Smooth muscle cell (in vitro differentiated cells): ENCODE results near the gene UBR2. TPM values are rescaled to one million over a fixed set of nuclear protein-coding genes. Genes with fewer than 3 reads are reported as not detected.

ENCODE experiments used
- DNase-seq: peaks from one replicate; lab custom pipeline; 2025; ENCODE audit not compliant: unreplicated experiment; lab: John Stamatoyannopoulos, UW
- H2AFZ ChIP-seq: fragments of 200-600 bp; sonication (generic); 2 replicates; pipeline ENCODE4 v1.6.0; 2016; ENCODE audit warnings: antibody characterized with exemption, low read depth, mild to moderate bottlenecking
- H3F3A ChIP-seq: fragments of 200-600 bp; sonication (generic); 2 replicates; pipeline ENCODE4 v1.6.0; 2017; ENCODE audit warnings: antibody characterized with exemption, low read depth
- H3K27ac ChIP-seq: fragments of 200-600 bp; sonication (generic); 2 replicates; pipeline ENCODE4 v1.5.1; 2016; ENCODE audit warnings: low read depth, mild to moderate bottlenecking
- H3K27me3 ChIP-seq: fragments of 200-600 bp; sonication (generic); 2 replicates; pipeline ENCODE4 v1.6.1; 2016; ENCODE audit warnings: low read depth, mild to moderate bottlenecking
- H3K36me3 ChIP-seq: fragments of 200-600 bp; sonication (generic); 2 replicates; pipeline ENCODE4 v1.5.1; 2016; ENCODE audit warnings: low read depth
- H3K4me1 ChIP-seq: fragments of 200-600 bp; sonication (generic); 2 replicates; pipeline ENCODE4 v1.5.1; 2016; ENCODE audit warnings: low read depth
- H3K4me2 ChIP-seq: fragments of 200-600 bp; sonication (generic); 2 replicates; pipeline ENCODE4 v1.6.0; 2016; ENCODE audit warnings: mild to moderate bottlenecking
- H3K4me3 ChIP-seq: fragments of 200-600 bp; sonication (generic); 2 replicates; pipeline ENCODE4 v1.5.1; 2016; ENCODE audit warnings: mild to moderate bottlenecking
- H3K79me2 ChIP-seq: fragments of 200-600 bp; sonication (generic); 2 replicates; pipeline ENCODE4 v1.6.0; 2016; ENCODE audit warnings: low read depth, mild to moderate bottlenecking
- H3K9ac ChIP-seq: fragments of 200-600 bp; sonication (generic); 2 replicates; pipeline ENCODE4 v1.6.0; 2016; ENCODE audit warnings: low read depth
- H3K9me3 ChIP-seq: fragments of 200-600 bp; sonication (generic); replicated peaks from 2 replicates; pipeline ENCODE4 v1.5.1; 2016; ENCODE audit warnings: low read depth
- H4K20me1 ChIP-seq: fragments of 200-600 bp; sonication (generic); 2 replicates; pipeline ENCODE4 v1.6.0; 2016; ENCODE audit warnings: low read depth
- CTCF ChIP-seq: fragments of 200-600 bp; sonication (generic); IDR thresholded peaks from 2 replicates; pipeline ENCODE4 v1.5.1; 2017; ENCODE audit warnings: borderline replicate concordance, mild to moderate bottlenecking, antibody characterized with exemption; ENCODE audit not compliant: insufficient read depth, poor library complexity, severe bottlenecking
- WGBS: methylation state at CpG from one replicate; pipeline ENCODE4 v1.1.7; 2016; ENCODE audit warnings: low lambda C conversion rate; 5-methylcytosine and 5-hydroxymethylcytosine counted together
- polyA plus RNA-seq: library from polyadenylated mRNA; unstranded; fragments of >200 nt; fragmentation: Nextera tagmentation; extraction: Ambion mirVana; gene quantifications from 2 replicates; pipeline ENCODE4 v1.2.1, GENCODE V29; 2016
- total RNA-seq: library from RNA; depleted of rRNA; stranded (reverse); fragments of >200 nt; gene quantifications from 2 replicates; pipeline ENCODE4 v1.2.3, GENCODE V29; 2014

UBR2 gene
- total and polyA plus RNA-seq, 2 experiments from 2014 or later: 8.1 to 22.6 TPM

DNA sequence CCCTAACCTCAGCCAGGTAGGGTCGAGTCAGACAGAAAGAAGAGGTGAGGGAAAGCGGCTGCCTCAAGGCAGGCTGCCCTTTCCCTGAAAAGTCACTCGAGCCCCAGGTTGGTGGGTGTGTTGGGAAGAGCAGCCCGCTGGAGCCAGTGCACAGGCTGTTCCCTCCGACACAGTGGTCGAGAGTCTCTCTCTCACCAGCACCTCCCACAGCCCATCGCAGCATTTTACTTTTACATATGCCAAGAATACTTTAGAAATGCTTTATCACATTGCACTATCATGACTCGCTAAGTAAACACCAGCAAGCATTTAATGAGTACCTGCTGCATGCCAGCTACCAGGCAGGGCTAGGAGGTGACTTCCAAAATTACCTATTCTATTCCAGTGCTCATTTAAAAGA is 156.9 kb downstream of the UBR2 start:
- Histone ChIP-seq H2AFZ (no peak overlapping the region), H3K4me3 (no peak overlapping the region), H3K36me3 (no peaks in the 10 kb centered on the region), H3K9ac (no peak overlapping the region), H3K9me3 (no peaks in the 10 kb centered on the region), H4K20me1 (no peaks in the 10 kb centered on the region), H3K27me3 (peaks cover 5% of the 10 kb centered on the region), H3K4me2 (no peak overlapping the region), H3K27ac (no peak overlapping the region), H3K4me1 (no peaks in the 10 kb centered on the region), H3F3A (no peaks in the 10 kb centered on the region), H3K79me2 (no peaks in the 10 kb centered on the region)
- DNase-seq: no peak
- WGBS: 74% methylated on average over 8 of the region's 8 CpGs
- TF ChIP-seq CTCF: no peak

- H3K79me2 ChIP-seq: no peaks in the 10 kb centered on the region
- H3K27me3 ChIP-seq: peaks cover 5% of the 10 kb centered on the region
- H3K4me2 ChIP-seq: no peak within 1 kb of the TSS
- no peak within 1 kb of the TSS for H3K4me3 ChIP-seq
- WGBS: 88% methylated on average over 6 of the region's 6 CpGs
- no peaks in the 10 kb centered on the region for H3K4me1 ChIP-seq
- DNase-seq: no peak
- no peak within 1 kb of the TSS for H2AFZ ChIP-seq
- TF ChIP-seq CTCF: no peak
- no peaks in the 10 kb centered on the region for H4K20me1 ChIP-seq
- H3F3A ChIP-seq: no peaks in the 10 kb centered on the region
- no peak within 1 kb of the TSS for H3K9ac ChIP-seq
- no peak within 1 kb of the TSS for H3K27ac ChIP-seq
- H3K9me3 ChIP-seq: no peaks in the 10 kb centered on the region
- H3K36me3 ChIP-seq: no peaks in the 10 kb centered on the region
These were observed 158.7 kb downstream of the UBR2 start, which contains the start of gene PRPH2 for GRCh38 chr6:42722497-42722896. Gene PRPH2, minus strand, starts transcription at chr6:42722597. Its CDS starts 263 bp downstream, at chr6:42722334.

- H3K4me1 ChIP-seq: no peaks in the 10 kb centered on the region
- H3K79me2 ChIP-seq: no peaks in the 10 kb centered on the region
- H3K27ac ChIP-seq: no peak overlapping the region
- no peak overlapping the region for H3K9ac ChIP-seq
- H3K27me3 ChIP-seq: peaks cover 5% of the 10 kb centered on the region
- H3F3A ChIP-seq: no peaks in the 10 kb centered on the region
- no peak for TF ChIP-seq CTCF
- H3K4me3 ChIP-seq: no peak overlapping the region
- H2AFZ ChIP-seq: no peak overlapping the region
- no peaks in the 10 kb centered on the region for H3K9me3 ChIP-seq
- H3K4me2 ChIP-seq: no peak overlapping the region
- no peaks in the 10 kb centered on the region for H4K20me1 ChIP-seq
- H3K36me3 ChIP-seq: no peaks in the 10 kb centered on the region
- no peak for DNase-seq
These were observed 161.0 kb downstream of the UBR2 start for GRCh38 chr6:42724825-42725224.

GRCh38 chr6:42726026-42726425 is 162.2 kb downstream of the UBR2 start:
- TF ChIP-seq CTCF: no peak
- no peak for DNase-seq

More at GRCh38 chr6:42726026-42726425, 162.2 kb downstream of the UBR2 start:
- Histone ChIP-seq H3K4me1 (no peaks in the 10 kb centered on the region), H4K20me1 (no peaks in the 10 kb centered on the region), H3K4me3 (no peak overlapping the region), H3K79me2 (no peaks in the 10 kb centered on the region), H3K9me3 (no peaks in the 10 kb centered on the region), H3K36me3 (no peaks in the 10 kb centered on the region), H3K27me3 (no peaks in the 10 kb centered on the region), H3K4me2 (peak overlapping the region; percentile 46), H3F3A (no peaks in the 10 kb centered on the region), H3K27ac (no peak overlapping the region), H2AFZ (no peak overlapping the region), H3K9ac (no peak overlapping the region)
